ENCODE results near the gene RCAN2.

RCAN2 gene

GRCh38 chr6:46289898-46290297, 201.4 kb downstream of the RCAN2 start:
- DNase-seq = no peak

DNA sequence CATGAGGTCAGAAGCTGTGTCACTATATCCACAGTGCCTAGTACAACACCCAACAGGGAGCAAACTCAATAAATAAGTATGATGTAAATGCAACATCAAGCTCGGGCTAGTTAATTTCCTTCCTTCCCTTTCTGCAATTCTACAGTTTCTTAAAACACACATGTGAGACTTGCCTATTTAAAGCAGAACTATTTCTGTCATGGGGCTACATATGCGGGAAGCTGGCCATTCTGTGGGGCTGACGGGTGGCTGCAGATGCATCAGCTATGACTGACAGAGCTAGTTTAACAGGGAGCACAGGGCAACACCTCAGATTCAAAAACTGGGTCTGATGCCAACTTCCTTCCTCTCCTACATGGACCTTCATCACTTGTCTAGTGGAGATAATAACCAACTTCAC, 202.4 kb downstream of the RCAN2 start:
- no peak for DNase-seq

- no peak for DNase-seq
Measured at GRCh38 chr6:46287681-46288080, 203.6 kb downstream of the RCAN2 start.

DNA sequence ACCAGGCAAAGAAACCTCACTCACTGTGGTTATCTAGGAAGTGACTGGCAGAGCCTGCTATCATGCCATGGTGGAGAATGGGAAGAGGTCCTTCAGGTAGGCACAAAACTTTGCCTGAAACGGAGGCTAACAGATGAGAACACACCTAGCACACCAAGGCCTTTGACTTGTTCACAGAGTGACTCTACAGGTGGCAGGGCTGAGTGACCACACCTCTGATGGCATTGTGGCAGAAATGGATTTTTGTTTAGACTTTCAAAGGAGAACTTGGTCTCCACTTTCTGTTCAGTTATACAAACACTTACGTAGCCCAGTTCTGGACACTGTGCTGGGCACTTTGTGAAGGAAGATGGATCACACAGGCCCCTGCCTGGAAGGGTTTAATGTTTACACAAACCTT, 204.2 kb downstream of the RCAN2 start:
- DNase-seq = no peak

GRCh38 chr6:46284475-46284874, 206.8 kb downstream of the RCAN2 start:
- DNase-seq = no peak

DNA sequence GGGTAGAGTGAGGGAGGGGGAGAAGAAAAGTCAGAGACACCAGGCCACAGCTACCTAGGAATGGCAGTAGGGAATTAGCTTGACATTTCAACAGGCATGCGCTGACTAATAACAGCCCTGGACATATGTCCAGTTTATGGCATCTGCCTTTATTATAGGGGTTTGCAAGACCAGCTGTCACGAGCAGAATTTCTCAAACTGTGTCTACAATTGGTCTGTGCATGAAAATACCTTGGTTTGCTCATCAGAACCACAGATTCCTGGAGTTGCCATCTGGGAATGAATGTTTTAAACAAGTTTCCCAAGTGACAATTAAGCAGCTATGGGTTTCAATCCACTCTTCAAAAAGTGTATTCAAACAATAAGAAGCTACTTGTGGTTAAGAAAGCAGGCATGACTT, 210.1 kb downstream of the RCAN2 start:
- DNase-seq = peak; percentile 14

DNA sequence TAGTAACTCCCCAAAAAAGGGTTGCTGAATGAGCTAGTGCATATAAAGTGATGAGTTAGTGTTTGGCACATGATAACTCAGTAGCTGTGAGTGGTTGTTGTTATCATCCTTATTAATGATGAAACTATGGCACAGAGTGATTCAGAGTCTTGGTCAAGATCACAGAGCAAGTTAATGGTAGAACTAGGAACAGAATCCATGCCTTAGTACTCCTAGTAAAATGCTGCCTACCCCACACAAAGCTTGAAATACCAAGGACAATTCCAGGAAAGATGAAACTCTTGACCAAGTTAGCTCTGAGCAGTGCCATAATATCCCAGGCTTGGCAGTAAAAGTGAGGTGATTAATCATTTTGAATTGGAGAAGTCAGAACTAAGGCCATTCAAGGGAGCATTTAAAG, 211.4 kb downstream of the RCAN2 start:
- DNase-seq = peak; percentile 16

DNA sequence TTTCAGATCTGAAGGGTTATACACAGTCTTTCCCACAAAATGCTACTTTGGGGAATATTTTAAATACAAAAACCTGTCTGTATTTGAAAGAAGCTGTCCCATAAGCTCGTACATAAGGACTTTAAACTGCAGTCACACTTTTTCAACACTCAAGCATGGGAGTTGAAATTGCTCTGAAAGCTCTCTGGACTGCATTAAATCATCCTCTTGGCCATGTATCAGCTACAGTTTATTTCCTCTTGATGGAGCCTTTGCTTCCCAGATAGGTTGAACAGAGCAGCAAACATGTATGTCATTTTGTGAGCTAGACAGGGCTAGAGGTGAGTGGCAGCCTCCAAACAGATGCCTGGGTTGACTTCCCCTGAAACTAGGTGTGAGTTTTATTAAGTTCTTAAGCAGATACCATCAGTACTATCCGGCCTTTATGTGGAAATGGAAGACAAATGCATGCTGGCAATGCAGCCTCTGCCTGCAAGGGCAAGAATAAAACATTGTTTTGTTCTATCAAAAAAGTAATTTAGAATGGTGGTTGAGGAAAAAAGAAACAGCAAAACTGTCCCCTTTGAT, 214.6 kb downstream of the RCAN2 start:
- no peak for DNase-seq

GRCh38 chr6:46274502-46274901, 216.7 kb downstream of the RCAN2 start:
- no peak for DNase-seq

DNA sequence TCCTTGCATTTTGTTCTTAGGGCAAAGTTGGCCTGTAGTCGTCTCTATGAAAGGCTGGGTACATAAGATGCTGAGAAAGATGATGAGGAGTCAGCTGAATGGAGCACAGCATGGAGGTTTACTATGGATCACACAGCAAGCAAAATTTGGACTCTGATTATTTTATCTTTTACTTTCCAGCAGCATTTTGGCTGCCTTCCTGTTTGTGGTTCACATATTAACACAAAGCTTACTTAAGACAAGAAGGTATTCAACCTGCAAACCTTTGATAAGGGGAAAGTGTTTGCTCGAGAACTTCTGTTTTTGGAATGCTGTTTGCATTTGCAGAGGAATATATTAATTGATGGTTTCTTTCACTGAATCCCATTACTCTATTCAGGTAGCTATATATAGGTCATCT, 217.3 kb downstream of the RCAN2 start:
- DNase-seq = no peak

DNA sequence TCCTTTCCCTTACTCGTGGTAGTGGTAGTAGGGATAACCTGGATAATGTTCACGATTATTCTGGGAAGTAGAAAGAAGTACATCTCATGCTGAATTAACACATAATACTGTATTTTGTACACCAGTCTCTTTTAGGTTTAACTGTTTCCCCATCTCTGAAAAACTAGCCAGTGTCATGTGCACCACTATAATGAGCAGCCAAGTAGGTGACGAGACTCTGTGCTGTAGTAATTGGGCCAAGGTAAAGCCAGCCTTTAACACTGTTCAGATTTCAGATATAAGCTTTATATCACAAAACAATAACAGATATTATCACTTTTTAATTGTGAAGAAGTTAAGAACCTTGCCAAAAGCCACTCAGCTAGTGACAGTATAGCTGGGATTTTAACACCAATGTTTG, 219.5 kb downstream of the RCAN2 start:
- no peak for DNase-seq

DNA sequence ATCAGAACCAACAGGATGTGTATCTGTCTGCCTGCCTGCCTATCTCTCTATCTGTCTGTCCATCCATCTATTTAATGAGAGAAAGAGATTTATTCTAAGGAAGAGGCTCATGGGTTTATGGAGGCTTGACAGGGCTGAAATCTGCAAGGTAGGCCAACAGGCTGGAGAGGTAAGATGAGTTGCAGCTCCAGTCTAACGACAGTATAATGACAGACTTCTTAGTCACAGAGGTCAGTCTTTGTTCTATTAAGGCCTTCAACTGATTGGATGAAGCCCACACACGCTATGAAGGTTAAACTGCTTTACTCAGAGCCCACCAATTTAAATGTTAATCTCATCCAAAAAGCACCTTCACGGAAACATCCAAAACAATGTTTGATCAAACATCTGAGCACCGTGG, 220.1 kb downstream of the RCAN2 start:
- no peak for DNase-seq

DNA sequence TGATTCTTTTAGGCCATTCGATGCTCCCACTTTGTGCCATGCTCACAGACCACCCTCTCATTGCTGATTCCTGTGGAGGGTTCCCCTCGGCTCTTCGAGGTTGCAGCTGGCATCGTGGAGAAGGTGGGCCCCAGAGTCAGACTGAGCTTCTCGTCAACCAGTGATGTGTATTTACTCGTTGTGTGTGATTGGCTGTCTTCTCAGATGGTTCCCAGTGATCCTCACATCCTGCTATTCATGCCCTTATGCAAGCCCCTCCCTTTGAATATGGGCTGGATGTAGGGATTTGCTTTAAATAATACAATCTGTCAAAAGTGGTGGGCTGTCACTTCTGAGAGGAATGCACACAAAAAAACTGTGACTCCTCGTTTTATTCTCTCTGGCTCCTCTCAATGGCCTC, 220.9 kb downstream of the RCAN2 start:
- DNase-seq = no peak

DNA sequence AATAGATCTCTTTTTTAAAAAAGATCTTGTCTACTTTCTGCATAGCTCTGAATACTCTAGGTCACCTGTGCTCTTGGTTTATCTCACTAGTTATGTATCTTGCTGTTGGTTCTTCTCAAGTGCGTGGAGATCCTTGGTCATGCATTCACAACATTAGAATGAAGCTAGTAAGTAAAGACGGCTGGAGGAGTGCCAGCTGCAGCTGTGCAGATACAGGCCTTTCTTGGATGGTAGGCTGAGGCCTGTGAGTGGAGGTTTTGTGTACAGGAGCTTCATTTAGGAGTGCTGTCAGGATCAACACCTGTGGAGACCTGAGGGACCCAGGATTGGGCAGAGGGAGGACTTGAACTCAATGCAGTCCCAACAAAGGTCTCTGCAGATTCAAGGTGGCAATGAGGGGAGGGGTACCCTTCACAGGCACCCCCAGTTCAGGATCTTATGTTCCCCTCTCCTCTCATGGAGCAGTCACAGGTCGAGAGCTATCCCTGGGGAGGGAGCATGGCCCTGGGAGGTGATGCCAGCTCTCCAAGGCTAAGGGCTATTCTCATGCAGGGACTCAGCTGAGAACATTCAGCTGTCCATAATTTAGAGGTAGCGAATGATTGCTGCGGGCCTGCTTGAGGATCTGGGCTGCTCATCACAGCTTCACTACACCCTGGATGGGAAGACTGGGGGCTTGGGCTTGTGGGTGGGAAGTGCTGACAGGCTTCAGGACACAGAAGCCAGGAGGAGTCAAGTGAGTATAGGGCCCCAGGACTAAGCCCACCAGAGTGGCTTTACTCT, 221.6 kb downstream of the RCAN2 start:
- no peak for DNase-seq

- DNase-seq = no peak
Measured at GRCh38 chr6:46267515-46267914, 223.7 kb downstream of the RCAN2 start.

GRCh38 chr6:46265373-46265772, 225.9 kb downstream of the RCAN2 start:
- no peak for DNase-seq

- peak; percentile 89 for DNase-seq
Measured at GRCh38 chr6:46263707-46264086, 227.6 kb downstream of the RCAN2 start.

- DNase-seq = no peak
Measured at GRCh38 chr6:46262928-46263706, 228.1 kb downstream of the RCAN2 start.

GRCh38 chr6:46258249-46258648, 233.0 kb downstream of the RCAN2 start:
- no peak for DNase-seq

DNA sequence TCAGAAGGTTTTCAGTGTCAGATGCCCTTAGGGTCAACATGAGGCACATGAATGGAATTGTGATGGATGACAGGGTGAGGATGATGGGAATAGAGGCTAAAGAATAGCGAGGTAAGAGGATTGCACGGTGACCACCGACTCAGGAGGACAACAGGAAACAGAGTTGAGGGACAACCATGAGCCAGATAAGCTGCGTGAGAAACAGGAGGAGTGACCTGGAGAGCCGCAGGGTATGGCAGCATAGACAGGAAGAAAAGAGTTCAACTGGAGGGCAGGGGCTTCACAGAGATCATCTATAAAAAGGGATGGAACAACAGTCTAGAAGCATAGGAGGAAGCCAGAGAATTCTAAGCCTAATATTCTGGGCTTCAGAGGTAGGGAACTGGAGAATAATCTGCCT, 235.7 kb downstream of the RCAN2 start:
- DNase-seq = no peak

GRCh38 chr6:46254946-46255345, 236.3 kb downstream of the RCAN2 start:
- no peak for DNase-seq

DNA sequence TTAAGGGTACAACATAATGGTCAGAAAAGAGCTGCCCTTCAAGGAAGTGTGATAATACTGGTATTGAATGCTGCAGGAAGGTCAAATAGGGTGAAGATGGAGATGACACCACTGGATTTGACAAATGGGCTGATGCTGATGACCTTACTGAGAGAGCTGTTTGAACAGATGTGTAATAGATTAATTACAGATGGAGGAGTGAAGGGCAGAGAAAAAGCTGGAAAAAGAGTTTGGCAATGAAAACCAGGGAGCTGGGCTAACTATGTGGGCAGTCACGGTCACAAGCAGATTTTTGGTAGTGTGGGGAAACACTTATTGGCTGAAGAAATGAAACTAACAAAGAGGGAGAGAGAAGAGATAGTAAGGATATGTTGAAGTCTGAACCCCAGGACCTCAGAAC, 236.9 kb downstream of the RCAN2 start:
- DNase-seq = peak; percentile 43

- DNase-seq = no peak
Measured at GRCh38 chr6:46251583-46252339, 239.5 kb downstream of the RCAN2 start.

Measured in fibroblast of skin of abdomen (primary cell).